ENCODE data around the gene ZBBX. TPM values are rescaled to one million over a fixed set of nuclear protein-coding genes. Genes with fewer than 3 reads are reported as not detected.

Gene ZBBX
- total RNA-seq, 3 donors from 2014 or later = not detected

- intact Hi-C loops (cut with DNase I; ENCODE audit: low total_unique reads) = no loop called here
Measured at GRCh38 chr3:167396075-167396474, 16.0 kb upstream of the ZBBX start.

GRCh38 chr3:167394003-167394402 lies 13.9 kb upstream of the ZBBX start:
- intact Hi-C loops (cut with DNase I; ENCODE audit: low total_unique reads) = no loop called here

More at GRCh38 chr3:167396075-167396474, 16.0 kb upstream of the ZBBX start:
- no peaks in the 10 kb centered on the region for H3K36me3 ChIP-seq
- no peak overlapping the region for H3K27ac ChIP-seq
- no peak for TF ChIP-seq POLR2A (IDR thresholded peaks at IDR 0.05)
- no peak for TF ChIP-seq CTCF (IDR thresholded peaks at IDR 0.05)
- no peak for TF ChIP-seq POLR2AphosphoS5 (IDR thresholded peaks at IDR 0.05)
- no peak for DNase-seq (ENCODE audit: low spot score in 2 of 2)
- no peaks in the 10 kb centered on the region for H3K27me3 ChIP-seq
- no peaks in the 10 kb centered on the region for H3K9me3 ChIP-seq
- no peaks in the 10 kb centered on the region for H3K4me1 ChIP-seq
- no peak overlapping the region for H3K4me3 ChIP-seq

GRCh38 chr3:167382155-167382554 lies 2.1 kb upstream of the ZBBX start:
- H3K27me3 ChIP-seq = no peaks in the 10 kb centered on the region
- TF ChIP-seq POLR2AphosphoS5 (IDR thresholded peaks at IDR 0.05) = no peak
- no peak for TF ChIP-seq CTCF (IDR thresholded peaks at IDR 0.05)
- TF ChIP-seq POLR2A (IDR thresholded peaks at IDR 0.05) = no peak
- H3K9me3 ChIP-seq = no peaks in the 10 kb centered on the region
- no peak for DNase-seq (ENCODE audit: low spot score in 2 of 2)
- H3K36me3 ChIP-seq = no peaks in the 10 kb centered on the region
- no peak overlapping the region for H3K27ac ChIP-seq
- intact Hi-C loops (cut with DNase I; ENCODE audit: low total_unique reads) = no loop called here
- no peak overlapping the region for H3K4me3 ChIP-seq
- no peaks in the 10 kb centered on the region for H3K4me1 ChIP-seq

More at GRCh38 chr3:167394003-167394402, 13.9 kb upstream of the ZBBX start:
- Histone ChIP-seq H3K9me3 (no peaks in the 10 kb centered on the region), H3K36me3 (no peaks in the 10 kb centered on the region), H3K27me3 (no peaks in the 10 kb centered on the region), H3K27ac (no peak overlapping the region), H3K4me3 (no peak overlapping the region), H3K4me1 (no peaks in the 10 kb centered on the region)
- no peak for TF ChIP-seq CTCF (IDR thresholded peaks at IDR 0.05)
- no peak for TF ChIP-seq POLR2A (IDR thresholded peaks at IDR 0.05)
- TF ChIP-seq POLR2AphosphoS5 (IDR thresholded peaks at IDR 0.05) = no peak
- DNase-seq (ENCODE audit: low spot score in 2 of 2) = no peak

- no peaks in the 10 kb centered on the region for H3K27me3 ChIP-seq
- TF ChIP-seq CTCF (IDR thresholded peaks at IDR 0.05) (no peak), POLR2AphosphoS5 (IDR thresholded peaks at IDR 0.05) (no peak), POLR2A (IDR thresholded peaks at IDR 0.05) (no peak)
- intact Hi-C loops (cut with DNase I; ENCODE audit: low total_unique reads) = loop anchor here (2.0 kb wide), 1 partner anchor 43 kb away; no protein-coding TSS in a partner anchor
Measured at GRCh38 chr3:167375478-167375877, 4.6 kb downstream of the ZBBX start.

GRCh38 chr3:167372138-167372537 lies 8.0 kb downstream of the ZBBX start:
- no peak for DNase-seq (ENCODE audit: low spot score in 2 of 2)
- Histone ChIP-seq H3K4me3 (no peak overlapping the region), H3K36me3 (no peaks in the 10 kb centered on the region), H3K4me1 (no peaks in the 10 kb centered on the region), H3K27me3 (no peaks in the 10 kb centered on the region), H3K9me3 (no peaks in the 10 kb centered on the region), H3K27ac (no peak overlapping the region)
- intact Hi-C loops (cut with DNase I; ENCODE audit: low total_unique reads) = no loop called here
- TF ChIP-seq CTCF (IDR thresholded peaks at IDR 0.05) (no peak), POLR2AphosphoS5 (IDR thresholded peaks at IDR 0.05) (no peak), POLR2A (IDR thresholded peaks at IDR 0.05) (no peak)

More at GRCh38 chr3:167375478-167375877, 4.6 kb downstream of the ZBBX start:
- Histone ChIP-seq H3K36me3 (no peaks in the 10 kb centered on the region), H3K9me3 (no peaks in the 10 kb centered on the region), H3K4me3 (no peak overlapping the region), H3K4me1 (no peaks in the 10 kb centered on the region), H3K27ac (no peak overlapping the region)
- no peak for DNase-seq (ENCODE audit: low spot score in 2 of 2)

All from breast epithelium (tissue), 4 donors.